MCF 10A (cell line): ENCODE measurements around the gene GFRAL. TPM values are rescaled to one million over a fixed set of nuclear protein-coding genes. Genes with fewer than 3 reads are reported as not detected.
"Not testable (repeated sequence)": the region's sequence is repeated elsewhere in the genome, so short reads cannot be mapped to it uniquely, and the experiment has no call there.

Experiments used
- BruUV-seq: library from RNA; stranded (reverse); fragments of 400-500 nt; replicated peaks from 2 replicates; lab custom pipeline; 2021; lab: Mats Ljungman, UMichigan
- CTCF ChIA-PET: fragments of 300-600 bp; sonication (Branson Sonifier 250); formaldehyde crosslinking; extraction: SDS; loops from one replicate; lab custom pipeline; 2021; ENCODE audit warnings: antibody characterized with exemption, inconsistent platforms; lab: Yijun Ruan, JAX
- POLR2A ChIA-PET: fragments of 300-600, 350-650 bp; sonication (Branson Sonifier 250); formaldehyde crosslinking; extraction: SDS; loops from one replicate; lab custom pipeline; 2020; ENCODE audit warnings: antibody characterized with exemption, inconsistent platforms; lab: Yijun Ruan, JAX
- DNase-seq: peaks from one replicate; pipeline ENCODE4 v3.0.0-alpha.2; 2018; ENCODE audit not compliant: unreplicated experiment
- H3K27ac Mint-ChIP-seq: one replicate; pipeline ENCODE4 v1.8.0; 2022; ENCODE audit warnings: mild to moderate bottlenecking, low read depth, mixed read lengths; ENCODE audit not compliant: unreplicated experiment
- H3K27me3 Mint-ChIP-seq: one replicate; pipeline ENCODE4 v1.8.0; 2022; ENCODE audit warnings: mixed read lengths; ENCODE audit not compliant: insufficient read depth, unreplicated experiment
- H3K36me3 Mint-ChIP-seq: one replicate; pipeline ENCODE4 v1.8.0; 2022; ENCODE audit warnings: mild to moderate bottlenecking, moderate library complexity, mixed read lengths; ENCODE audit not compliant: insufficient read depth, unreplicated experiment
- H3K4me1 Mint-ChIP-seq: one replicate; pipeline ENCODE4 v1.8.0; 2022; ENCODE audit warnings: mixed read lengths; ENCODE audit not compliant: insufficient read depth, unreplicated experiment
- H3K4me3 Mint-ChIP-seq: one replicate; pipeline ENCODE4 v1.8.0; 2022; ENCODE audit warnings: mild to moderate bottlenecking, moderate library complexity, mixed read lengths; ENCODE audit not compliant: unreplicated experiment
- H3K9me3 Mint-ChIP-seq: one replicate; pipeline ENCODE4 v1.8.0; 2022; ENCODE audit warnings: mixed read lengths; ENCODE audit not compliant: unreplicated experiment
- intact Hi-C: fragments of 100-400 bp; cut with micrococcal nuclease; formaldehyde crosslinking; loops from 2 replicates; pipeline ENCODE4 v1.14.1; 2022
- total RNA-seq: library from RNA; stranded (reverse); gene quantifications from 2 replicates; pipeline ENCODE4 v1.2.3, GENCODE V29; 2022
- TF ChIP-seq, protein P1 (sequence below): fragments of 200-600 bp; IDR thresholded peaks from one replicate; pipeline ENCODE4 v1.8.0; 2022; ENCODE audit warnings: antibody characterized with exemption, mild to moderate bottlenecking; ENCODE audit not compliant: unreplicated experiment

Gene GFRAL
- total RNA-seq, 1 experiment from 2014 or later, result not detected

DNA sequence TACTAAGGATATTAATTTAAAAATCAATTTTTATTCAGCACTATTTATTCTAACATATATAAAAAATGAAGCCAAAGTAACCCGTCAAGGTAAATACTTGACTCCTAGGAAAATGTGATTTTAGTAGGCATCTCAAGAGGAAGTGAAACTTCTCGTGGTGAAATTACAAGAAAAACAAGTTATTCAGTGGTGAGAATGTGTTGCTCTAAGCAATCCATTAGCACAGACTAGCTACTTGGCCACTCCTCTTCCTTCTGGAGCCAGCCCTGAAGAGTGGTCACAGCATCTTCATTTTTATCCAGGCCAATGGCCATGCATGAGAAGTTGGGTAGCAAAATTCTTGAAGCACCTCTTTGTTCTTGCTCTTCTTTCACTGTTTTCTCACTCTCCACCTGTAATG, 40.4 kb upstream of the GFRAL start:
- H3K36me3 Mint-ChIP-seq, result no peaks in the 10 kb centered on the region
- CTCF ChIA-PET, result interaction anchor here (1.3 to 2.5 kb wide), 2 partner anchors 10 to 666 kb away, joined by 3 to 10 read pairs; no protein-coding TSS in a partner anchor
- no peaks in the 10 kb centered on the region for H3K4me1 Mint-ChIP-seq
- TF ChIP-seq, protein P1, sequence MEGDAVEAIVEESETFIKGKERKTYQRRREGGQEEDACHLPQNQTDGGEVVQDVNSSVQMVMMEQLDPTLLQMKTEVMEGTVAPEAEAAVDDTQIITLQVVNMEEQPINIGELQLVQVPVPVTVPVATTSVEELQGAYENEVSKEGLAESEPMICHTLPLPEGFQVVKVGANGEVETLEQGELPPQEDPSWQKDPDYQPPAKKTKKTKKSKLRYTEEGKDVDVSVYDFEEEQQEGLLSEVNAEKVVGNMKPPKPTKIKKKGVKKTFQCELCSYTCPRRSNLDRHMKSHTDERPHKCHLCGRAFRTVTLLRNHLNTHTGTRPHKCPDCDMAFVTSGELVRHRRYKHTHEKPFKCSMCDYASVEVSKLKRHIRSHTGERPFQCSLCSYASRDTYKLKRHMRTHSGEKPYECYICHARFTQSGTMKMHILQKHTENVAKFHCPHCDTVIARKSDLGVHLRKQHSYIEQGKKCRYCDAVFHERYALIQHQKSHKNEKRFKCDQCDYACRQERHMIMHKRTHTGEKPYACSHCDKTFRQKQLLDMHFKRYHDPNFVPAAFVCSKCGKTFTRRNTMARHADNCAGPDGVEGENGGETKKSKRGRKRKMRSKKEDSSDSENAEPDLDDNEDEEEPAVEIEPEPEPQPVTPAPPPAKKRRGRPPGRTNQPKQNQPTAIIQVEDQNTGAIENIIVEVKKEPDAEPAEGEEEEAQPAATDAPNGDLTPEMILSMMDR, result no peak
- POLR2A ChIA-PET, result no interaction called here
- intact Hi-C loops, result no loop called here
- H3K27me3 Mint-ChIP-seq, result no peaks in the 10 kb centered on the region
- no peak overlapping the region for H3K4me3 Mint-ChIP-seq
- BruUV-seq, result no TSS peak
- H3K27ac Mint-ChIP-seq, result no peak overlapping the region
- no peak for DNase-seq
- H3K9me3 Mint-ChIP-seq, result no peaks in the 10 kb centered on the region

DNA sequence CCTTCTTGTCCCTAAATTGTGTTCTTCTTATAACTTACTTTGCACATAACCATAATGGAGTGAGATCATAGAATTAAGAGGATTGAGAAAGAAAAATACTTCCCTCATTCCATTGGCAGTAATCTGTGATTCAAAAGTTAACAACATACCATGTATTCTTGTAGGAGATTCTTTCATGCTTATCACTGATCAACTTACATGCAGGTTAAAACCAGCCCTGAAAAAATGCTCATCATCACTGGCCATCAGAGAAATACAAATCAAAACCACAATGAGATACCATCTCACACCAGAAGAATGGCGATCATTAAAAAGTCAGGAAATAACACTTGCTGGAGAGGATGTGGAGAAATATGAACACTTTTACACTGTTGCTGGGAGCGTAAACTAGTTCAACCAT, 36.5 kb upstream of the GFRAL start:
- no TSS peak for BruUV-seq
- H3K4me3 Mint-ChIP-seq, result no peak overlapping the region
- intact Hi-C loops, result no loop called here
- H3K4me1 Mint-ChIP-seq, result no peaks in the 10 kb centered on the region
- POLR2A ChIA-PET, result no interaction called here
- H3K36me3 Mint-ChIP-seq, result no peaks in the 10 kb centered on the region
- TF ChIP-seq, protein P1, result no peak
- H3K9me3 Mint-ChIP-seq, result no peaks in the 10 kb centered on the region
- no peak for DNase-seq
- no peaks in the 10 kb centered on the region for H3K27me3 Mint-ChIP-seq
- no peak overlapping the region for H3K27ac Mint-ChIP-seq
- CTCF ChIA-PET, result interaction anchor here (0.6 kb wide), 2 partner anchors 245 to 981 kb away, joined by 3 read pairs; no protein-coding TSS in a partner anchor

DNA sequence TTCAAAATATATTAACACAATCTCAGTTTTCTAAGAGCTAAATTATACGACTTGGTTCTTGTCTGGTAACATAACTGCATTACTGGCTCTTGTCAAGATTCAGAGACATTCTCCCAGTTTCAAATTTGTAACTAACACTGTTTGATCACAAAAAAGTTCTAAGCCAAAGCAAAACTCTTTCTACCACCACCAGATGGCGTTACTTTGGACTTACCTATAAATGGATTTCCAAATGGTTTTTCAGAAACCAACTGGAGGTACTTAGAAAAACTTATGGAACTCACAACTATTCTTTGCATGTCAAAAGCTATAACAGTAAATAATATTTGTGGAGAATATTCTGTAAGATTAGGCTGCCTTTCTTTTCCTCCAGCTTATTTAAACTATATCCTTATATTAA, 34.2 kb upstream of the GFRAL start:
- intact Hi-C loops, result no loop called here

DNA sequence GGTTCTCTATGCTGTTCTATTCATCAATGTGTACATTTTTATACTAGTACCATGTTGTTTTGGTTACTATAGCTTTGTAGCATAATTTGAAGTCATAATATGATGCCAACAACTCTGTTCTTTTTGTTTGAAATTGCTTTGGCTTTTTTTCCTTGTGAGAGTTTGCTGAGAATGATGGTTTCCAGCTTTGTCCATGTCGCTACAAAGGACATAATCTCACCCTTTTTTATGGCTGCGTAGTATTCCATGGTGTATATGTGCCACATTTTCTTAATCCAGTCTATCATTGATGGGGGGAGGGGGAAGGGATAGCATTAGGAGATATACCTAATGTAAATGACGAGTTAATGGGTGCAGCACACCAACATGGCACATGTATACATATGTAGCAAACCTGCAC, 30.1 kb upstream of the GFRAL start:
- H3K36me3 Mint-ChIP-seq, DNase-seq, CTCF ChIA-PET, POLR2A ChIA-PET, H3K27me3 Mint-ChIP-seq, BruUV-seq, H3K9me3 Mint-ChIP-seq, H3K4me1 Mint-ChIP-seq, H3K4me3 Mint-ChIP-seq, H3K27ac Mint-ChIP-seq: not testable (repeated sequence)
- intact Hi-C loops, result loop anchor here (5.0 kb wide), 1 partner anchor 145 kb away; no protein-coding TSS in a partner anchor

More for the DNA sequence above, 34.2 kb upstream of the GFRAL start:
- Mint-ChIP-seq H3K27me3 (no peaks in the 10 kb centered on the region), H3K4me1 (no peaks in the 10 kb centered on the region), H3K9me3 (no peaks in the 10 kb centered on the region), H3K36me3 (no peaks in the 10 kb centered on the region), H3K27ac (no peak overlapping the region), H3K4me3 (no peak overlapping the region)
- TF ChIP-seq, protein P1, result no peak
- POLR2A ChIA-PET, result no interaction called here
- CTCF ChIA-PET, result interaction anchor here (0.5 to 1.7 kb wide), 5 partner anchors 9 to 656 kb away, joined by 3 to 8 read pairs (median 4); no protein-coding TSS in a partner anchor
- no TSS peak for BruUV-seq
- DNase-seq, result peak; percentile 26
